ENCODE measurements around the gene GALNT16. TPM values are rescaled to one million over a fixed set of nuclear protein-coding genes. Genes with fewer than 3 reads are reported as not detected.

The GALNT16 gene
- total RNA-seq, 4 donors from 2014 or later: 2.5 to 11.3 (median 2.8) TPM

- in situ Hi-C loops (cut with MboI; ENCODE audit: low pct_ligation_motif_present in 1 of 4, low pct_unique_long_range_greater_than_20kb in 1 of 4, low sequenced_read_pairs in 3 of 4): no loop called here
- Histone ChIP-seq H3K4me3 (no peak overlapping the region), H3K27ac (no peak overlapping the region), H3K4me1 (peaks cover 0 to 9% (median 3%) of the 10 kb centered on the region in 4 donors), H3K27me3 (no peaks in the 10 kb centered on the region), H3K9me3 (no peaks in the 10 kb centered on the region), H3K36me3 (no peaks in the 10 kb centered on the region)
- peak; percentile 47 for DNase-seq
- intact Hi-C loops (cut with DNase I; ENCODE audit: low total_unique reads): no loop called here
- TF ChIP-seq CTCF (IDR thresholded peaks at IDR 0.05): peak; percentile 38 to 58 (median 52)
- TF ChIP-seq EP300 (IDR thresholded peaks at IDR 0.05; ENCODE audit: low read depth): no peak
- TF ChIP-seq POLR2AphosphoS5 (IDR thresholded peaks at IDR 0.05): no peak
- TF ChIP-seq POLR2A (IDR thresholded peaks at IDR 0.05): no peak
- WGBS, 2 donors (ENCODE audit: low coverage in 1 of 2): 26% methylated on average over 9 of the region's 9 CpGs; no CpG with 5 or more reads in 1 of the 2 donors
Observed at GRCh38 chr14:69346710-69347109, 86.8 kb downstream of the GALNT16 start.

GRCh38 chr14:69349091-69349777 lies 89.3 kb downstream of the GALNT16 start:
- Histone ChIP-seq H3K9me3 (no peaks in the 10 kb centered on the region), H3K27me3 (no peaks in the 10 kb centered on the region), H3K36me3 (no peaks in the 10 kb centered on the region), H3K27ac (no peak overlapping the region), H3K4me1 (peaks cover 0 to 3% (median 0%) of the 10 kb centered on the region in 4 donors), H3K4me3 (no peak overlapping the region)
- intact Hi-C loops (cut with DNase I; ENCODE audit: low total_unique reads): no loop called here
- no peak for DNase-seq
- WGBS, 2 donors (ENCODE audit: low coverage in 1 of 2): 88 to 90% methylated on average over 2 to 11 of the region's 11 CpGs
- TF ChIP-seq POLR2AphosphoS5 (IDR thresholded peaks at IDR 0.05) (no peak), EP300 (IDR thresholded peaks at IDR 0.05; ENCODE audit: low read depth) (no peak), CTCF (IDR thresholded peaks at IDR 0.05) (no peak), POLR2A (IDR thresholded peaks at IDR 0.05) (no peak)
- in situ Hi-C loops (cut with MboI; ENCODE audit: low pct_ligation_motif_present in 1 of 4, low pct_unique_long_range_greater_than_20kb in 1 of 4, low sequenced_read_pairs in 3 of 4): no loop called here

- no peak for DNase-seq
- WGBS, 2 donors (ENCODE audit: low coverage in 1 of 2): 78 to 86% methylated on average over 2 to 5 of the region's 5 CpGs
- no peaks in the 10 kb centered on the region for H3K9me3 ChIP-seq
- H3K4me3 ChIP-seq: no peak overlapping the region
- intact Hi-C loops (cut with DNase I; ENCODE audit: low total_unique reads) (no loop called here), in situ Hi-C loops (cut with MboI; ENCODE audit: low pct_ligation_motif_present in 1 of 4, low pct_unique_long_range_greater_than_20kb in 1 of 4, low sequenced_read_pairs in 3 of 4) (no loop called here)
- TF ChIP-seq EP300 (IDR thresholded peaks at IDR 0.05; ENCODE audit: low read depth): no peak
- TF ChIP-seq POLR2A (IDR thresholded peaks at IDR 0.05): no peak
- no peak for TF ChIP-seq POLR2AphosphoS5 (IDR thresholded peaks at IDR 0.05)
- TF ChIP-seq CTCF (IDR thresholded peaks at IDR 0.05): no peak
- H3K27ac ChIP-seq: no peak overlapping the region
- H3K36me3 ChIP-seq: no peaks in the 10 kb centered on the region
- H3K4me1 ChIP-seq: peaks cover 0 to 11% (median 3%) of the 10 kb centered on the region in 4 donors
- H3K27me3 ChIP-seq: no peaks in the 10 kb centered on the region
Observed at GRCh38 chr14:69350892-69351291, 90.9 kb downstream of the GALNT16 start.

GRCh38 chr14:69351385-69351784 lies 91.4 kb downstream of the GALNT16 start:
- WGBS, 2 donors (ENCODE audit: low coverage in 1 of 2): 50 to 72% methylated on average over 2 to 3 of the region's 3 CpGs
- no peak overlapping the region for H3K4me3 ChIP-seq
- H3K4me1 ChIP-seq: peaks cover 0 to 11% (median 5%) of the 10 kb centered on the region in 4 donors
- intact Hi-C loops (cut with DNase I; ENCODE audit: low total_unique reads) (no loop called here), in situ Hi-C loops (cut with MboI; ENCODE audit: low pct_ligation_motif_present in 1 of 4, low pct_unique_long_range_greater_than_20kb in 1 of 4, low sequenced_read_pairs in 3 of 4) (no loop called here)
- H3K27me3 ChIP-seq: no peaks in the 10 kb centered on the region
- TF ChIP-seq POLR2AphosphoS5 (IDR thresholded peaks at IDR 0.05) (no peak), CTCF (IDR thresholded peaks at IDR 0.05) (no peak), EP300 (IDR thresholded peaks at IDR 0.05; ENCODE audit: low read depth) (no peak), POLR2A (IDR thresholded peaks at IDR 0.05) (no peak)
- H3K36me3 ChIP-seq: no peaks in the 10 kb centered on the region
- DNase-seq: no peak
- no peak overlapping the region for H3K27ac ChIP-seq
- no peaks in the 10 kb centered on the region for H3K9me3 ChIP-seq

Data from transverse colon (tissue), 4 donors.